NCI-H748 (cell line): Measurements from ENCODE around the gene PLEKHG4.
A peak's percentile ranks its signal among the peaks of the same experiment; 100 is the strongest.

Experiments used
- DNase-seq: peaks from one replicate; lab custom pipeline; 2025; ENCODE audit not compliant: unreplicated experiment; lab: John Stamatoyannopoulos, UW

The PLEKHG4 gene

DNA sequence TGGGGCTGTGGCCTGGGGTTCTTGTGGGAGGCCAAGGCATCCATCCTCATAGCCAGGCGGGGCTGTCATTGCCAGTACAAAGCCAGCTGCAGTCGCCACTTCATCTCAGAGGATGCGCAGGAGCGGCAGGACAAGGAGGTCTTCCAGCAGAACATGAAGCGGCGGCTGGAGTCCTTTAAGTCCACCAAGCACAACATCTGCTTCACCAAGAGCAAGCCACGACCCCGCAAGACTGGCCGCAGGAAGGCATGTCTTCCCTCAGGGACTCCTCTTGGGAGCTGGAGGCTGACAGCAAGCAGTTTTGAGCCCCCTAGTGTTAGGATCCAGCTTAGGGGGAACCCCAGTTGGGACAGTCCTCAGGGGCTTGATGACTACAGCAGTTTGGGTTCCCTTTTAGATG is 15.1 kb upstream of the PLEKHG4 start:
- no peak for DNase-seq

DNA sequence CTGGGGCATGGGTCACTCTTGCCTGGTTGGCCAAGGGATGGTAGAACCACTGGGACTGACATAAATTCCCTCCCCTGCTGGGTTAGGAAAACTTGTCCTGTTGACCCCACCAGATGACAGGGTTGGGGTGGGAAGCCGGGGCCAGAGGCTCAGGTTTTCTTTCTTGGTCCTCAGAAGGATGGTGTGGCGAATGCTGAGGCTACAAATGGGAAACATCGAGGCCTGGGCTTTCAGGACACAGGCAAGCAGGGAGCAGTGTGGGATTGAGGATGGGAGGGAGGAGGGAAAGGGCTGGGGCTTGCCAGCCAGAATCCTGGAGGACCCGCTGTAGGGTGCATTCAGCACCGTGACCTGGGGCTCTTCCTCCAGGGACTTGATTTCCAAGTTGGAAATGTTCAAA is 14.5 kb upstream of the PLEKHG4 start:
- DNase-seq, result no peak

GRCh38 chr16:67265834-67266233 is 13.5 kb upstream of the PLEKHG4 start:
- no peak for DNase-seq

GRCh38 chr16:67268136-67268579 is 11.2 kb upstream of the PLEKHG4 start:
- DNase-seq, result no peak

GRCh38 chr16:67269766-67270165 is 9.6 kb upstream of the PLEKHG4 start:
- DNase-seq, result no peak

DNA sequence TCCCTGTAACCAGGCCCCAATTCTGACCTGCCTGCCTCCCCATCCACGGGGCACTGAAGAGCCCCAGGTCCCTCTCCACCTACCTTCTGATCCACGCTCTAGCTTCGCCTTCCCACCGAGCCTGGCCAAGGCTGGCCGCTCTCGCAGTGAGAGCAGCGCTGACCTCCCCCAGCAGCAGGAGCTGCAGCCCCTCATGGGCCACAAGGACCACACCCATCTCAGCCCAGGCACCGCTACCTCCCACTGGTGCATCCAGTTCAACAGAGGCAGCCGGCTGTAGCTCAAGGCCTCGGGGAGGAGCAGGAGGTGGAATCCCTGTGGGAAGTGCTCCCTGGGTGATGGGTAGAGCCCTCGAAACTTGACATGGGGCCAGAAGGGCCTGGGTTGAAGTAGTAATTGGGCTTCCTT is 8.4 kb upstream of the PLEKHG4 start:
- no peak for DNase-seq

GRCh38 chr16:67271446-67271845 is 7.9 kb upstream of the PLEKHG4 start:
- DNase-seq, result no peak

- DNase-seq, result no peak
These were observed 4.0 kb upstream of the PLEKHG4 start for GRCh38 chr16:67275321-67275720.

GRCh38 chr16:67277294-67277998 is 1.9 kb upstream of the PLEKHG4 start:
- DNase-seq, result no peak

DNA sequence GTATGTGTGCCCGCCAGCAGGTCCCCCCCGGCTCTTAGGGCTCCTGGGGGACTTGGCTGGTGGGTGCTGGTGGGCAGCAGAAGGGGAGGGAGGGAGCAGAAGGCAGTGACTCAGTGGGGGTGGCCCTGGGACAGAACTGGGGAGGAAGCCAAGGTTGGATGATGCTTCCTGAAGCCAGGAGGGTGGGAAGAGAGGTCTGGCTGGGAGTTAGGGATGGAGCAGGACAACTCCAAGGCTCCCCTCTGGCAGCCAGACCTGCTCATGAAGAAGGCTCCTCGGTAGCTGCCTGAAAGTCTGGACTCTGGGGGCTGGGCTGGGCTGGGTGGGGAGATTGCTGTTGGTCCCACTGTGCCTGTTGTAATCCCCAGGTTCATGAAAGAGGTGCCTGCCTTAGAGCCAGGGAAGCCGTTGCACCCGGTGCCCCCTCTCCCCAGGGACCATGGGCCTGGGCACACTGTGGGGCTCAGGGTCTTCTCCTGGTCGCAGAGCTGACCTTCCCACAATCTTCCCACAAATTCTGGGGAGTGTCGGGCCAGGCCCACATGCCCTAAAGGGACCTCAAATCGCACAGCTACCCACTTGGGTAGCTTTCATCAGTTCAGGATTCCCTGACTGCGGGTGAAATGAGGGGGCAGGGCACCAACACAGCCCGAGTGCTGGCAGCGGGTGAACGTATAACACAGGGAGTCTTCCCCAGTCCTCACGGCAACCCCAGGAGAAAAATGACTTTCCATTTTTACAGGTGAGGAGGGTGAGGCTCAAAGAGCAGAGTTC is 1.1 kb upstream of the PLEKHG4 start:
- no peak for DNase-seq

DNA sequence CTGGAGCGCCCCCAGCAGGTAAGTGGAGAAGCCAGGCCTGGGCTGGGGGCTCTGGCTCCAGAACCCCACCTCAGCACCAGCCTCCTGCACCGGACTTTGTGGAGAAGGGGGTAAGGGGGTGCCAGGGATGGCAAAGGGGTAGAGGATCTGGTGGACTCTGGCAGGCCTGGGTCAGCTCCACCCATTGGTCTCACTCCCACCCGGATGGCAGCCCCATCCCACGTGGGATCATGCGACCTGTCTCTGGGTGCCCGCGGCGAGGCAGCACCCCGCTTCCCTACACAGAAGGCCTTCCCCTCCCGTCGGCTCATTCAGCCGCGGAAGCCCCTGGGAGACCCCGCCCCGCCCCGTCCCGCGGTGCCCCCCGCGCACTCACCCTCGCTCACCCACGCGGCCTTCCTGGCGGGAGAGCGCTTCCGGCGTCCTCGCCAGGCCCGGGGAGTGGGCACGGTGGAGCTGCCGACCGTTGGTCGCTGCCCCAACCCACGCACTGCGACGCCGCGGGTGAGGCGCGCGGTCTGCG is 498 bp upstream of the PLEKHG4 start:
- peak; percentile 53 for DNase-seq

GRCh38 chr16:67280090-67281015 is 1.0 kb downstream of the PLEKHG4 start:
- no peak for DNase-seq

GRCh38 chr16:67281536-67282446 is 2.5 kb downstream of the PLEKHG4 start:
- no peak for DNase-seq

DNA sequence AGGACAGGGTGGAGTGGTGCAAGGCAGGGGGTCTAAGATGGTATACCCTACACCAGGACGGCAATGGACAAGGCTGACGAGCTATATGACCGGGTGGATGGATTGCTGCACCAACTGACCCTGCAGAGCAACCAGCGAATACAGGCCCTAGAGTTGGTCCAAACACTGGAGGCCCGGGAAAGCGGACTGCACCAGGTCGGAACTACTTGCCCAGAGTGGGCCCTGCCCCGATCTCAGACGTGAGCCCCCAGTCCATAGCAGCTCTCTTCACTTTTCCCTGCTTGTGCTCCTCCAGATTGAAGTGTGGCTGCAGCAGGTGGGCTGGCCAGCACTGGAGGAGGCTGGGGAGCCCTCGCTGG is 3.1 kb downstream of the PLEKHG4 start:
- DNase-seq, result no peak

GRCh38 chr16:67283039-67283825 is 3.9 kb downstream of the PLEKHG4 start:
- DNase-seq, result no peak

DNA sequence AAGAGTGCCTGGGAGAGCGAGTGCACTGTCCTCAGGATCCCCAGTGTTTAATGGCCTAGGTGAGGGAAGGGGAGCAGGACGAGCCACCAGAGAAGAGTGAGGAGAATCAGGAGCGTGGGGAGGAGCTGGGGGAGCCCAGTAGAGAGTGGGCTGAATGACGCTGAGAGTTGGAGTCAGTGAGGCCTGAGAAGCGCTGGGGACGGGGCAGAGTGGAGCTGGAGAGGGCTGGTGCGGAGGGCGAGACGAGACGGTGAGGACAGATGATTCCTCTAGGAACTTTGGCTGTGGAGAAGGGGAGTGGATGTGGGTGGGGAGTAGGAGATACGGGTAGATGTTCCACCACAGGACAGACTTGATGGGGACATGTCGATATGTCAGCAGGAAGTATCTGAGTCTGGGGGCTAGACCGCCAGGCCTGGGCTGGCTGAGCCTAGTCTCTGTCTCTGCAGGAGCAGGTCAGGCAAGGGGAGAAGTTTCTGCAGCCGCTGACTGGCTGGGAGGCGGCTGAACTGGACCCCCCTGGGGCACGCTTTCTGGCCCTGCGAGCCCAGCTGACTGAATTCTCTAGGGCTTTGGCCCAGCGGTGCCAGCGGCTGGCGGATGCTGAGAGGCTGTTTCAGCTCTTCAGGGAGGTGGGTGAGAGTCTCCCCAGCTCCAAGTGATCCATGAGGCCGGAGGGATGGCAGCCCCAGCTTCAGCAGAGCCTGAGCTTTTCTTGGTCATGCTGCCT is 4.7 kb downstream of the PLEKHG4 start:
- DNase-seq, result no peak

DNA sequence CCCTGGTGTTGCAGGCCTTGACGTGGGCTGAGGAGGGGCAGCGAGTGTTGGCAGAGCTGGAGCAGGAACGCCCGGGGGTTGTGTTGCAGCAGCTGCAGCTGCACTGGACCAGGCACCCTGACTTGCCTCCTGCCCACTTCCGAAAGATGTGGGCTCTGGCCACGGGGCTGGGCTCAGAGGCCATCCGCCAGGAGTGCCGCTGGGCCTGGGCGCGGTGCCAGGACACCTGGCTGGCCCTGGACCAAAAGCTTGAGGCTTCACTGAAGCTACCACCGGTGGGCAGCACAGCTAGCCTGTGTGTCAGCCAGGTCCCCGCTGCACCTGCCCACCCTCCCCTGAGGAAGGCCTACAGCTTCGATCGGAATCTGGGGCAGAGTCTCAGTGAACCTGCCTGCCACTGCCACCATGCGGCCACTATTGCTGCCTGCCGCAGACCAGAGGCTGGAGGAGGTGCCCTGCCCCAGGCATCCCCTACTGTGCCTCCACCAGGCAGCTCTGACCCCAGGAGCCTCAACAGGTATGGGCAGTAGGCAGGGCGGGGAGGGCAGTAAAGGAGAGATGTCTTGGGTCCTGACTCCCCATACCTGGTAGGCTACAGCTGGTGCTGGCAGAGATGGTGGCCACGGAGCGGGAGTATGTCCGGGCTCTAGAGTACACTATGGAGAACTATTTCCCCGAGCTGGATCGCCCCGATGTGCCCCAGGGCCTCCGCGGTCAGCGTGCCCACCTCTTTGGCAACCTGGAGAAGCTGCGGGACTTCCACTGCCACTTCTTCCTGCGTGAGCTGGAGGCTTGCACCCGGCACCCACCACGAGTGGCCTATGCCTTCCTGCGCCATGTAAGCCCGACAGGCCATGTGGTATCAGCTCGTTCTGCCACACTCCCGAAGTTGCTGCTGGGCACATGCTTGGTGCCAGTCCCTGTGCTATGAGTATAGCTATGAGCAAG is 5.6 kb downstream of the PLEKHG4 start:
- DNase-seq, result peak; percentile 87
